Astrocyte of the spinal cord (primary cell): ENCODE data around the gene DERL3.

Experiments used
- DNase-seq: peaks from one replicate; pipeline ENCODE4 v3.0.0; 2011; ENCODE audit warnings: low read depth, low spot score
- H3K4me3 ChIP-seq: 2 replicates; pipeline ENCODE4 v1.5.1; 2011; ENCODE audit warnings: low read depth, mild to moderate bottlenecking, low read length, moderate library complexity
- CTCF ChIP-seq: IDR thresholded peaks from 2 replicates; pipeline ENCODE4 v1.5.1; 2012; ENCODE audit warnings: low read depth, mild to moderate bottlenecking, low read length, inconsistent platforms
- in situ Hi-C: cut with HindIII; loops from 2 replicates; pipeline ENCODE4 v1.10.0; 2017; ENCODE audit warnings: low sequenced_read_pairs

The DERL3 gene

DNA sequence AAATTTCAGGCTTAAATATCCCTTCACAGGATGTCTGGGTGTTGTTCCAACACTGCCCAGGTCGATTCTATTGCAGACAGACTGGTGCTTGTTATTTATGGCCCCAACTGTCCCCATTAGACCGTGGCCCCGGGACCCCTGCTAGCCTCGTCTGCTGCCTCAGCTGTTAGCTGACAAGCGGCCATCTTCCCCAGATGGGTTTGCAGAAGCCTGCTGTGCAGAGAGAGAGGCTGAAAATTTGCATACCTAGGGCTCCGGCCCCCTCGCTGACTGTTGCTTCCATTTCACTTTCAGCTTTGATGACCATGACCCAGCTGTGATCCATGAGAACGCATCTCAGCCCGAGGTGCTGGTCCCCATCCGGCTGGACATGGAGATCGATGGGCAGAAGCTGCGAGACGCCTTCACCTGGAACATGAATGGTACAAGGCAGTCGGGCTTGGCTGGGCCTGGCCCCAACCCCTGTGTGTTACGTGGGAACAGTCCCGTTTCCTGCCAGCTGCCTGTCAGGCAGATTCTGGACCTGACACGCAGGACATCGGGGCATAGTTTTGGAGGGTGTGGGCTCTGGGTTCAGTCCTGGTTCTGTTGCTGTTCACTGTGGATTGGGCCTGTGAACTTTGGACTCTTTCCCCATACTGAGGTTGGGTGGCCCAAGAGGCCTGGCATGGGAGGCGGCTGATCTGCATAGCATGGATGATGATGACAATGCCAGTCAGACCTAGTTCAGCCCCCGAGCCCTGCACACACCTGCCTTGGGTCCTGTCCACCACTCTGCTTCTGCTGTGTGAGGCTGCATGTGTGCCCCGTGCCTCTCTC lies 35.6 kb downstream of the DERL3 start:
- no peak for DNase-seq
- in situ Hi-C loops, result no loop called here
- TF ChIP-seq CTCF, result no peak
- H3K4me3 ChIP-seq, result no peak overlapping the region

DNA sequence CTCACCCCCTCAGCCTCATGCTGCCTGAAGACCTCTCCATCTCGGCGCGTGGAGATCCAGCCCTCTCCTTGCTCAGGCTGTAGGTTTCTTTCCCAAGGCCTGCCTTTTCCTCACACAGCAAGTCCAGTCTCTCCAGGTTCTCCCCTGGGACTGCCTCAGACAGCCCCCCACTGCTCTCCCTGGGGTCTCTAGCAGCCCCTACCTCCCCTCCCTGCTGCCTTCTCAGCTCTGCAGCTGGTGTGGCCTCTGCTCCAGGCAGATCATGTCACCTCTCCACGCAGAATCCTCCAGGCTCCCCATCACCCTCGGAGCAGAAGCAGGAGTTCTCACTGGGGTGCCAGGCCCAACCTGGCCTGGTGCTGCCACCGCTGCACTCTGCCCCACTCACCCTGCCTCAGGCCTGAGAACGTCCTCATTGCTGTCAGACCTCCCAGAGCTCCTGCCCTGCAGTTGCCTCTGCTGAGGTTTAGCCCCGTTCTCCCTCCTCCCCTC lies 36.9 kb downstream of the DERL3 start:
- DNase-seq, result no peak
- in situ Hi-C loops, result no loop called here
- H3K4me3 ChIP-seq, result no peak overlapping the region
- no peak for TF ChIP-seq CTCF

GRCh38 chr22:23801238-23801821 lies 37.5 kb downstream of the DERL3 start:
- no peak overlapping the region for H3K4me3 ChIP-seq
- in situ Hi-C loops, result no loop called here
- DNase-seq, result no peak
- no peak for TF ChIP-seq CTCF

DNA sequence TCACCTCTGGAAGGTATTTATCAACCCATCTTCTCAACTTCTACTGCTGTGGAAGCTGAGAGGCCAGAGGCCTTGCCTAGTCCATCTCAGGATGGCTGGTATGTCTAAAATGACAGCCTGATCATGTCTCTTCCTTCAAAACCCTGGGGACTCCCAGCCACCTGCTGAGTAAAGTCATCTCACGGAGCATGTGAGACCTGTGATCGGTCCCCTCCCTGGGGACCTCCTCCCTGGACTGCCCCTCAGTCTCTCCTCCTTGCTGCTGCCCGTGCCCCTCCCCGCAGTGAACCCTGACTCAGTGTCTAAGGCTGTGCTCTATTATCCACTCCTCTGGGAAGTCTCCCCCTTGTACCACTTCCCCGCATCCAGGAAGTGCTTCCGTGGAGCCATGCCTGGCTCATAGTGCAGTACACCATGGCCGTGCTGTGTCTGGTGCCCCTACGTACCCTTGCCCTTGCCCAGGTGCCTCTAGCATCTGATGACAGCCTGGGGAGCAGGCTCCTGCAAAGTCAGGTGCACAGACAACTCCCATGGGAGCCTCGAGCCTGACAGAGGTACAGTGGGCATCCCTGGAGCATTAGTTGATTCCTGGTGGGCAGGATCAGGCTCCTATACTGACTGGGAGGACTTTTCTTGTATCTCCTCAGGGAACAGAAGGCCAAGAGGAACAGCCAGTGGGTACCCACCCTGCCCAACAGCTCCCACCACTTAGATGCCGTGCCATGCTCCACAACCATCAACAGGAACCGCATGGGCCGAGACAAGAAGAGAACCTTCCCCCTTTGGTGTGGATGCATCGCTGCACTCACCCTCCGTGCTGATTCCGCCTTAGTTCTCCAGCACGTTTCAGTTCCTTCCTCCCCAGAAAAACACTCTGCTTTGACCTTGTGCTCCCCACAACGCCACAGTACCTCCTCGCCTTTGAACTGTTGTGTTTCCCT lies 38.2 kb downstream of the DERL3 start:
- H3K4me3 ChIP-seq, result no peak overlapping the region
- in situ Hi-C loops, result no loop called here
- no peak for TF ChIP-seq CTCF
- DNase-seq, result no peak

DNA sequence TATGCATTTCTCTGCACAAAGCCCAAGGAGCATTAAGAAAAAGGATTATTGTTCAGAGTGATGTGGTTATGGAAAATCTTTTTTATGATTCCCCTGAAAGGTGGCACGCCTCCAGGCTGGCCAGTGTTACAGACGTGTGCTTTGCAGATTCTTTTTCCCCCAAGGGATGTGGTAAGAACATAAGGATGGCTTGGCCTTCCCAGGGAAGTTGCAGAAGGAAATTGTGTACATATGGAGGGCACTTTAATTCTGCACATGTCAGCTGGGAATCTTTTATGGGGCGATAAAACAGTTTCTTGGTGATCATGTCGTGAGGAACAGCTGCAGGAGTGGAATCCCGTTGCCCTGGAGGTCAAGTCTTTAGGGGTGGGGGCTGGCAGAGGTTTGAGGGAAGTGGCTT lies 42.3 kb downstream of the DERL3 start:
- no peak for TF ChIP-seq CTCF
- no peak for DNase-seq
- no peak overlapping the region for H3K4me3 ChIP-seq
- in situ Hi-C loops, result no loop called here

GRCh38 chr22:23793326-23793725 lies 45.5 kb downstream of the DERL3 start:
- H3K4me3 ChIP-seq, result no peak overlapping the region
- no peak for DNase-seq
- no peak for TF ChIP-seq CTCF
- in situ Hi-C loops, result no loop called here
